Prostate gland (tissue), 2 donors: Measurements from ENCODE around the gene MRPS15.

Experiments used
- POLR2A ChIP-seq: fragments of 450-650 bp; IDR thresholded peaks from one replicate; pipeline ENCODE4 v1.6.1; 2016; ENCODE audit warnings: antibody characterized with exemption, mild to moderate bottlenecking
- TF ChIP-seq, protein P1 (sequence below), 4 experiments: fragments of 200-600 bp in 2 of 4; fragments of 450-650 bp in 2 of 4; sonication (generic) in 2 of 4; IDR thresholded peaks; 1 replicate in 3 of 4; 2 replicates in 1 of 4; pipeline ENCODE4 v1.5.1; 2016 to 2019; ENCODE audit warnings: antibody characterized with exemption in 4 of 4, mild to moderate bottlenecking in 2 of 4, moderate library complexity in 2 of 4

DNA sequence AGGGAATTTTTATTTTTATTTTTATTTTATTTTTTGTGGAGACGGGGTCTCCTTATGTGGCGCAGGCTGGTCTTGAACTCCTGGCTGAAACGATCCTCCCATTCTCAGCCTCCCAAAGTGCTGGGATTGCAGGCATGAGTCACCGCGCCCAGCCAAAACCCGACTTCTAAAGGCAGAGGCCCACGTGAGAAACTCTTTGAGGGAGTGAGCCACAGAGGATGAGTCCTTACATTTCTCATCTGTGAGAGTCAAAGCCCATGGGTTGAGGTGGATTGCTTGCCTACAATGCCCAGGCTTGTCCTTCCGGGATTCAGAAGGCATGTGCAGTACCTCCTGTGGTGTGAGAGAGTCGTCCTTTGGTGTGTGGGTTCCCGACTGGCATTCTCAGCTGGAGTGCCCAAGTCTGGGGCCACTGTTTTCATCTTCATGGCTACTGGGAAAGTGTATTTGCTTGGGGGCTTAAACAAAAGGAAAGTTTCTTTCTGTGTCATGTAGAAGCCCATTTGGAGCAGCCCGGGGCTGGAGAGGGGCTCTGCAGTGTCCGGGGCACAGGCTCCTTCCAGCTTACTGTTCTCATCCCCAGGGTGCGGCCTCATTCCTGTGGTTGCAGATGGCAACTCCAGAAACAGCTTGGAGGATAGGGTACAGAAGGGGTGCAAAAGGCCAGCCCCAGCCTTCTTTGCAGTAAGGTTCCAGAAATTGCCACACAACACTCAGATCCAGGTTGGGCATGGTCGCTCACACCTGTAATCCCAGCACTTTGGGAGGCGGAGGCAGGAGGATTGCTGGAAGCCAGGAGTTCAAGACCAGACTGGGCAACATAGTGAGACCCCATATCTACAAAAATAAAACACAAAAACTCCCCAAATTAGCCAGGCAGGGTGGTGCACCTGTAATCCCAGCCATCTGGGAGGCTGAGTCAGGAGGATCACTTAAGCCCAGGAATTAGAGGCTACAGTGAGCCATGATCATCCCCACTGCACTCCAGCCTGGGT, 47.9 kb upstream of the MRPS15 start:
- TF ChIP-seq, protein P1, sequence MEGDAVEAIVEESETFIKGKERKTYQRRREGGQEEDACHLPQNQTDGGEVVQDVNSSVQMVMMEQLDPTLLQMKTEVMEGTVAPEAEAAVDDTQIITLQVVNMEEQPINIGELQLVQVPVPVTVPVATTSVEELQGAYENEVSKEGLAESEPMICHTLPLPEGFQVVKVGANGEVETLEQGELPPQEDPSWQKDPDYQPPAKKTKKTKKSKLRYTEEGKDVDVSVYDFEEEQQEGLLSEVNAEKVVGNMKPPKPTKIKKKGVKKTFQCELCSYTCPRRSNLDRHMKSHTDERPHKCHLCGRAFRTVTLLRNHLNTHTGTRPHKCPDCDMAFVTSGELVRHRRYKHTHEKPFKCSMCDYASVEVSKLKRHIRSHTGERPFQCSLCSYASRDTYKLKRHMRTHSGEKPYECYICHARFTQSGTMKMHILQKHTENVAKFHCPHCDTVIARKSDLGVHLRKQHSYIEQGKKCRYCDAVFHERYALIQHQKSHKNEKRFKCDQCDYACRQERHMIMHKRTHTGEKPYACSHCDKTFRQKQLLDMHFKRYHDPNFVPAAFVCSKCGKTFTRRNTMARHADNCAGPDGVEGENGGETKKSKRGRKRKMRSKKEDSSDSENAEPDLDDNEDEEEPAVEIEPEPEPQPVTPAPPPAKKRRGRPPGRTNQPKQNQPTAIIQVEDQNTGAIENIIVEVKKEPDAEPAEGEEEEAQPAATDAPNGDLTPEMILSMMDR (IDR thresholded peaks at IDR 0.05), result no peak
- no peak for TF ChIP-seq POLR2A
